BJ (cell line): Measurements from ENCODE around the gene ATP8B1. TPM values are rescaled to one million over a fixed set of nuclear protein-coding genes. Genes with fewer than 3 reads are reported as not detected.

Experiments used
- CTCF ChIA-PET: fragments of 350-600 bp; formaldehyde crosslinking; extraction: SDS; loops from one replicate; lab custom pipeline; 2021; ENCODE audit warnings: antibody characterized with exemption, inconsistent platforms; lab: Yijun Ruan, JAX
- POLR2A ChIA-PET: fragments of 300-600 bp; sonication (Branson Sonifier 250); formaldehyde crosslinking; extraction: SDS; loops from one replicate; lab custom pipeline; 2021; ENCODE audit warnings: antibody characterized with exemption; lab: Charles Lee
- DNase-seq: peaks from one replicate; pipeline ENCODE4 v3.0.0-alpha.2; 2011; ENCODE audit warnings: low read depth
- H3K27me3 ChIP-seq: 2 replicates; pipeline ENCODE4 v1.6.0; 2011; ENCODE audit warnings: low read length; ENCODE audit not compliant: control insufficient read depth, insufficient read depth
- H3K36me3 ChIP-seq: 2 replicates; pipeline ENCODE4 v1.5.1; 2011; ENCODE audit warnings: low read length; ENCODE audit not compliant: control insufficient read depth, insufficient read depth
- H3K4me3 ChIP-seq: 2 replicates; pipeline ENCODE4 v1.5.1; 2011; ENCODE audit warnings: low read depth, mild to moderate bottlenecking, control low read depth, low read length
- polyA plus RNA-seq: library from polyadenylated mRNA; depleted of rRNA; stranded (reverse); fragments of >200 nt; gene quantifications from 2 replicates; pipeline ENCODE4 v1.2.3, GENCODE V29; 2011
- TF ChIP-seq, protein P1 (sequence below): IDR thresholded peaks from 2 replicates; pipeline ENCODE4 v1.5.1; 2011; ENCODE audit warnings: low read depth, mild to moderate bottlenecking, control low read depth, inconsistent platforms, low read length, moderate library complexity; ENCODE audit not compliant: insufficient read depth

Gene ATP8B1
- polyA plus RNA-seq, 1 experiment: 53.3 TPM

DNA sequence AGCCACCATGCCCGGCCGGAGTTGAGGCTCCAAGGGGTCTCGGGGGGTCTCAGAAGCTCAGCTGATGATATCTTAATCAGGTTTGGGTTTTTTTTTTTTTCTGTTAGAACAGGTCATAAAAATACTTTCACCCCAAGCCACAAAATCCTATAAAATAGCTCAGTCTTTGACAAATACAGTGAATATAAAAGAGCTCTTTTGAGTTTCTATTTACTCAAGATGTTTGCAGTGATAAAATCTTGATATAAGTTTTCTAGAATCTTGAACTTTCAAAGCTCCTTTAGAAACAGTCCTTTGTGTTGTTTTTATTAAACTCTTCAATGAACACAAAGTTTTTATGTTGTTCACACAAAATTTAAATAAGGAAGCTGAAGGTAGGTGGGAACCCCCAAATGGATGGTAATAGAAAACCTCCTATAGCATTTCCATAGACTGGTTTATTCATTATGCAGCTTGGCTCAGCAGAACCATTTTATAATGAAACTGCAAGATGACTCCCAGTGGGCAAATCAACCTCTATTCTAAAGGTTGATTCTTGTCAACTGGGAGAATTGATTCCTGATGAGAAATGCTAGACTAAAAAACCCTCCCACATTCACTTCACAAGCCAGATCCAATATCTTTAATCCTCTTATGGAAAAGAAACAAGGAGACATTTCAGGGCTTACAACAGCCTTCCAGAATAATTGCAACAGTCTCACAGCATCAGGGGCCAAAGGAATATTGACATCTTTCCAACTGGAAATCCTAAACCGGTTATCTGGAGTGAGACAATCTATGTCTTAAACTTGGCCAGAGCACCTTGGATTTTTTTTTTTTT lies 167.9 kb downstream of the ATP8B1 start:
- CTCF ChIA-PET: no interaction called here

DNA sequence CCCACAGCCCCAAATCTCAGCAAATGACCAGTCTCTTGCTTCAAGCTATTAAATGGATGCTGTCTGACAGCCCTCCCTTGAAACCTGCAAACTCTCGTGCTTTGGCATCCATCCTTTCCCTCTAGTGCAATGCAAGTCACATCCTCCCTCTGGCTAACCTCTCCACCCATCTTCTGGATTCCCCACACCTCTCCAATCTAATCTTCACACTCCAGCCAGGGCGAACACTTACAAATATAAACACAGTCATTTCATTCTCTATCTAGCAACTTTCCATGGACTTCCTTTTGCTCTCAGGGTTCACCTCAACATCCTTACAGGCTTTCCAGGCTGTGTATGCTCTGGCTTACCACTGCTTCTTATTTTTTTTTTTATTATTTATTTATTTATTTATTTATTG lies 171.4 kb downstream of the ATP8B1 start:
- no peaks in the 10 kb centered on the region for H3K36me3 ChIP-seq
- no peak for DNase-seq
- H3K27me3 ChIP-seq: no peaks in the 10 kb centered on the region
- POLR2A ChIA-PET: no interaction called here
- TF ChIP-seq, protein P1, sequence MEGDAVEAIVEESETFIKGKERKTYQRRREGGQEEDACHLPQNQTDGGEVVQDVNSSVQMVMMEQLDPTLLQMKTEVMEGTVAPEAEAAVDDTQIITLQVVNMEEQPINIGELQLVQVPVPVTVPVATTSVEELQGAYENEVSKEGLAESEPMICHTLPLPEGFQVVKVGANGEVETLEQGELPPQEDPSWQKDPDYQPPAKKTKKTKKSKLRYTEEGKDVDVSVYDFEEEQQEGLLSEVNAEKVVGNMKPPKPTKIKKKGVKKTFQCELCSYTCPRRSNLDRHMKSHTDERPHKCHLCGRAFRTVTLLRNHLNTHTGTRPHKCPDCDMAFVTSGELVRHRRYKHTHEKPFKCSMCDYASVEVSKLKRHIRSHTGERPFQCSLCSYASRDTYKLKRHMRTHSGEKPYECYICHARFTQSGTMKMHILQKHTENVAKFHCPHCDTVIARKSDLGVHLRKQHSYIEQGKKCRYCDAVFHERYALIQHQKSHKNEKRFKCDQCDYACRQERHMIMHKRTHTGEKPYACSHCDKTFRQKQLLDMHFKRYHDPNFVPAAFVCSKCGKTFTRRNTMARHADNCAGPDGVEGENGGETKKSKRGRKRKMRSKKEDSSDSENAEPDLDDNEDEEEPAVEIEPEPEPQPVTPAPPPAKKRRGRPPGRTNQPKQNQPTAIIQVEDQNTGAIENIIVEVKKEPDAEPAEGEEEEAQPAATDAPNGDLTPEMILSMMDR: no peak
- CTCF ChIA-PET: interaction anchor here (1.0 to 1.6 kb wide), 3 partner anchors 8 to 327 kb away, joined by 3 read pairs; partner anchors contain the start of gene NARS1
- no peak overlapping the region for H3K4me3 ChIP-seq

More for the DNA sequence above, 167.9 kb downstream of the ATP8B1 start:
- no peaks in the 10 kb centered on the region for H3K27me3 ChIP-seq
- TF ChIP-seq, protein P1: no peak
- DNase-seq: no peak
- H3K36me3 ChIP-seq: no peaks in the 10 kb centered on the region
- POLR2A ChIA-PET: no interaction called here
- no peak overlapping the region for H3K4me3 ChIP-seq

DNA sequence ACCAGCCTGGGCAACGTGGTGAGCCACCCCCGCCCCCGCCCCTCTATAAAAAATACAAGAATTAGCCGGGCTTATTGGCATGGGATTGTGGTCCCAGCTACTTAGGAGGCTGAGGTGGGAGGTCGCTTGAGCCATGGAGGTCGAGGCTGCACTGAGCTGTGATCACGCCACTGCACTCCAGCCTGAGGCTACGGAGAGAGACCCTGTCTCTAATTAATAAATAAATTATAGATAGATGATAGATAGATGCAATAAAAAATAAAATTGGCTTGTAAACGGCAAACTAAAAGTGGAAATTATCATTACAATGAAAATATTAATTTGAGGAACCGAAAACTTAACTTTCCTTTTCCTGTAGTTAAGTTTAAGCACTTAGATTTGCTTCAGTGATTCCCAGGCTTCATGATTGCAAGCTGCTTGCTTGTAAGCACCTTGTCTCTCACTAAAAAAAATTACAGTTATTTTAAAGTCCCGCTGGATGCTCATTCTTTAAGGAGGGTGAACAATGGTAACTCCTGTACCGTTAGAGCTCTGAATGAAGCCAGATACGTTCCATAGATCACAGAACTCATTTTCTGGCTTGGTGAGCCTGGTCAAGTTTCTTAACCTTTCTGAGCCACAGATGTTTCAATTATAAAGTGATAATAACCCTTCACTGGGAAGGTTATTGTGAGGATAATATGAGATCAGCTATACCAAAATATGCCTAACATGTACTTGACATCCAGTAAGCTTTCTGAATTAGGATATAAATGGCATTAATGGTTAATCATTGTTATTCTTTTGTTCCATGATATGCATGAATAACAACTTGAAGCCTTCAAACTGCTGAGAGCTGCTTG lies 172.1 kb downstream of the ATP8B1 start:
- no peaks in the 10 kb centered on the region for H3K27me3 ChIP-seq
- peak overlapping the region; percentile 56 for H3K4me3 ChIP-seq
- DNase-seq: no peak
- POLR2A ChIA-PET: no interaction called here
- CTCF ChIA-PET: interaction anchor here (0.6 to 1.6 kb wide), 13 partner anchors 9 to 864 kb away, joined by 3 to 7 read pairs (median 3); partner anchors contain the start of gene NARS1
- no peaks in the 10 kb centered on the region for H3K36me3 ChIP-seq
- TF ChIP-seq, protein P1: no peak

DNA sequence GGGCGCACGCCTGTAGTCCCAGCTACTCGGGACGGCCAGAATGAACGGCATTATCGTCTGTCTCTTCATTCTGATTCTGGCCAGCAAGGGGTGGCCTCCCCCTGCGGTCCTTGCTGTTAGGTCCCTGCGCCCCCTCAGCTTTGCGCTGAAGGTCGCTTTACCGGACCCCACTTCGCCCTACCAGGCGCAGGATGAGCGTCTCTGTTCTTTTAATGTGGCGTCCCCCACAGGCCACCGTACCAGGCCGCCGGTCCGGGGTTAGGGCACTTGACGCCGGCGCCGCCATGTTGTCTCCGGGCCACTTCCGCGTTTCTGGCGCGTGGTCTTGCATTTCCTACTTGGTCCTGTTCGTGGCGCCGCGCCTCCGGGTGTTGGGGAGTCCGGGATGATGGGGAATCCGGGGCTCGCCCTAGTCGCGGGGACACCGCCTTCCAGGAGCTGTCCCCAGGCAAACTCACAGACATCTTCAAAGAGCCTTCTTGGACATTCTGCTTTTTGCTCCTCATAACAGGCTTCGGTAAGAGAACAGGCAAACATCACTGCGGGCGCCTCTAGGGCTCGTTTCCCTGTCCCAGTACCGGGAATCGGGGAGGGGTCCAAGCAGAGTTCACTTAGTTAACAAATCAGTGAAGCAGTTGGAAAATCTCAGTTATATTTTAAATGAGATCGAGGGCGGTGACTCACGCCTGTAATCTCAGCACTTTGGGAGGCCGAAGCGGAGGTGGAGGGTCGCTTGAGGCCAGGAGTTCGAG lies 172.9 kb downstream of the ATP8B1 start:
- POLR2A ChIA-PET: interaction anchor here (0.6 kb wide), 1 partner anchor 262 kb away, joined by 4 read pairs; no protein-coding TSS in a partner anchor

More for the DNA sequence above, 172.9 kb downstream of the ATP8B1 start:
- Histone ChIP-seq H3K27me3 (no peaks in the 10 kb centered on the region), H3K36me3 (no peaks in the 10 kb centered on the region), H3K4me3 (peak overlapping the region; percentile 56)
- CTCF ChIA-PET: interaction anchor here (0.6 to 1.6 kb wide), 11 partner anchors 8 to 865 kb away, joined by 3 to 7 read pairs (median 3); no protein-coding TSS in a partner anchor
- peak; percentile 52 for DNase-seq
- TF ChIP-seq, protein P1: peak; percentile 84
